Kidney epithelial cell (primary cell): ENCODE results near the gene RNF141. TPM values are rescaled to one million over a fixed set of nuclear protein-coding genes. Genes with fewer than 3 reads are reported as not detected.

Experiments used
- DNase-seq: peaks from one replicate; pipeline ENCODE4 v3.0.0-alpha.2; 2010; ENCODE audit warnings: low read depth
- H3K27me3 ChIP-seq: 2 replicates; pipeline ENCODE4 v1.6.0; 2011; ENCODE audit warnings: low read length; ENCODE audit not compliant: control insufficient read depth, insufficient read depth
- H3K36me3 ChIP-seq: 2 replicates; pipeline ENCODE4 v1.5.1; 2011; ENCODE audit warnings: low read length; ENCODE audit not compliant: control insufficient read depth, insufficient read depth
- H3K4me3 ChIP-seq: 2 replicates; pipeline ENCODE4 v1.5.1; 2011; ENCODE audit warnings: low read depth, mild to moderate bottlenecking, control low read depth, low read length
- CTCF ChIP-seq: IDR thresholded peaks from 2 replicates; pipeline ENCODE4 v1.5.1; 2011; ENCODE audit warnings: mild to moderate bottlenecking, moderate library complexity, low read length, control low read depth, inconsistent platforms; ENCODE audit not compliant: insufficient read depth, poor library complexity, severe bottlenecking
- total RNA-seq: library from RNA; depleted of rRNA; stranded (reverse); fragments of >200 nt; gene quantifications from 2 replicates; pipeline ENCODE4 v1.2.3, GENCODE V29; 2015

Gene RNF141
- total RNA-seq, 1 donor from 2014 or later, result 26.0 TPM

GRCh38 chr11:10544491-10545465, 3.8 kb upstream of the RNF141 start:
- H3K4me3 ChIP-seq, result no peak overlapping the region
- no peak for TF ChIP-seq CTCF
- DNase-seq, result no peak
- H3K36me3 ChIP-seq, result no peaks in the 10 kb centered on the region
- H3K27me3 ChIP-seq, result no peaks in the 10 kb centered on the region

GRCh38 chr11:10543782-10544181, 2.8 kb upstream of the RNF141 start:
- no peak for DNase-seq
- no peaks in the 10 kb centered on the region for H3K27me3 ChIP-seq
- no peaks in the 10 kb centered on the region for H3K36me3 ChIP-seq
- H3K4me3 ChIP-seq, result no peak overlapping the region
- no peak for TF ChIP-seq CTCF

GRCh38 chr11:10542776-10543175, 1.8 kb upstream of the RNF141 start:
- H3K27me3 ChIP-seq, result no peaks in the 10 kb centered on the region
- no peak overlapping the region for H3K4me3 ChIP-seq
- DNase-seq, result no peak
- no peaks in the 10 kb centered on the region for H3K36me3 ChIP-seq
- TF ChIP-seq CTCF, result no peak

- no peak for TF ChIP-seq CTCF
- no peak for DNase-seq
- Histone ChIP-seq H3K36me3 (no peaks in the 10 kb centered on the region), H3K4me3 (peak overlapping the region; percentile 27), H3K27me3 (no peaks in the 10 kb centered on the region)
Measured at GRCh38 chr11:10541561-10541930, 559 bp upstream of the RNF141 start.

- Histone ChIP-seq H3K27me3 (no peaks in the 10 kb centered on the region), H3K4me3 (peak overlapping the region; percentile 67), H3K36me3 (no peaks in the 10 kb centered on the region)
- no peak for DNase-seq
- TF ChIP-seq CTCF, result no peak
Measured at GRCh38 chr11:10540546-10540914, 457 bp downstream of the RNF141 start.
